Right hindlimb (tissue), 1 donor: ENCODE results near the gene ACTRT2.

ENCODE experiments used
- DNase-seq: peaks from one replicate; pipeline ENCODE4 v3.0.0-alpha.2; 2018

The ACTRT2 gene

DNA sequence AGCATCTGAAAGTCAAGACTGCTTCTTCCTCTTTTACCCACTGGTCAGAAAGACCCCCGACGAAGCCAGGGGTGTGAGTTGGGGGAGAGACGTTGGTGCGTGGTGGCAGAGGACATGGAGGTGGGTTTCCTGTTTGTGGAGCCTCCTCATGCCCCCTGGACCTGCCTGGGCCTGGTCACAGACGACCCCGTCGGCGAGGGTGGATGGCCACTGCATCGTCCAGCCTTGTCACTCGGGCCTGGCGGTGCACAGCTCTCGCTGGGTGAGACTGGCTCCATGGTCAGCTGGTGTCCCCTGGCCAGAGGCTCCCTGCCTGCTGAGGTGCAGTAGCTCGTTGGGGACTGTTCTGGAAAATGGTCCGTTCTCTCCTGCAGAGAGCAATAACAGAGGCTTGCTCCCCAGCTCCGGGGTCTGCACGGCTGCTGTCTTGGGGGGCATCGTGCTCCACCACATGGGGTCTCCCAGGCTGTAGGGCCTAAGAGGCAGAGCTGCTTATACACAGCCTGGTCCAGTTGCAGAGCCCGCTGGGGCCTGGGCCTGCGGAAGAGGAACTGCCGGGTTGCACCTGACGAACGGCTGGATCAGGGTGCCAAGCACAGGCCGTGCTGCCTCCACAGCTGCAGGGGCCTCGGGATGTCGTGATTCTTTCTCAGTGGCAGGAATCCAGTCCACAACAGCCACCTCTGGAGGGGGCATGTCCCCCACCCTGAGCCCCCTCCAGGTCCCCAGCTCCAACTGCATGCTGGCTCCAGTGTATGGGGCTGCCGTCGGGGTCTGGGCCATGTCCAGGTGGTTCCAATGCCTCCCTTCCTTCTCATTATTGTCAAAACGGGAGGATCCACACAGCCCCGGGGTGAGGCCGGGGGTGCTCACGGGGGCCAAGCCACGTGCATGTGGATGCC, 18.0 kb upstream of the ACTRT2 start:
- DNase-seq: peak; percentile 19

DNA sequence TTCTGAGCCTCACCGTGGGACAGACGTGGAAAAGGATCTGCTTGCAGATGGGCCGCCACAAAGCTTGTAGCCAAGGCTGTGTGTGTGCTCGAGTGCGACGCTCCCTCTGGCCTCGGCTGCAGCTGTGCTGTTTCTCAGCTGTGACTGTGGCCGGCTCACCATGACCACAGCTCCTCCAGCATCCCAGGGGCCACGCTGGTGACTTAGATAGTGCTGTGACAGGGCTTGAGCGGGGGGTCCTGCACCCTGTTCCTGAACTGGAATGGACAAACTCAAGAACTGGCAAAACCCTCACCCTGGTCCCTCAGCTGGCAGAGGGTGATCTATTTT, 17.4 kb upstream of the ACTRT2 start:
- peak; percentile 52 for DNase-seq

DNA sequence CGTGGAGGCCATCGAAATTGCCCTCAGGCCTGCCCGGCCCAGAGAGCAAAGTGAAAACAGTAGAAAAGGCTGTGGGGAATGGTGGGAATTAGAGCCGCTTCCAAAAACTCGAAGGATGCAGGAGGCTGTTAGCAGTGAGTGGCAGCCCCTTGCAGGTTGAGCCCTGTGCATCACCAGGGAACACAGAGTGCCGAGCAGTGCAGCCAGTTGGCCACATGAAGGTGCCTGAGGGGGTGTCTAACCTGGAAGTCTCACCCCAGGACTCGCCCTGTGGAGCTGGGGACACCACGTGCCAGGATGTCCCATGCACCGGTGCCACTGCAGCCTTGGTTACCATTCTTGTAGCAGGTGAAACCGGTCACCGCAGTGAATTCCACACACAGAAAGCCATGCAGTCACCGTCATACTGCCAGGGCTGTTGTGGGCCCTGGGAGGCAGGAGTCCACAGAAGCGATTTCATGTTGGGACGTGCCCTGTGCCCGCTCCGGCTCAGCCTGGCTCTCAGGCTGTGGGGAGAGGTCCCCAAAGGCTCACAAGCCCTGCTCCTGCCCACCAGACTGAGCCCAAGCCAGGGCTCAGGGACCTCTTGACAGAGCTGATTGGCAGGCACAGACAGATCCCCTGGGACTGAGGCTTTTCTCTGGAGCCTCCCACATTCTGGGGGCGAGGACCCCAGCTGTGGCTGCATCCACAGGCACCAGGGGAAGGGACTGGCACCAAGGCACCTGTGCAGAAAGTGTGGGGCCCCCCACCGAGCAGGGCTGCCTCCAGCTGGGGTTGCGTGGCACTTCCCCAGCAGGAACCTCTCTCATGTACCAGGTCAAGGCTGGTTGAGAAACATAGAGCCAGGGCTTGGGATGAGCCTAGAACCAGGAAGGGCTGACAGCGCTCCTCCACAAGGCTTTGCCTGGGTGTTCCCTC, 16.7 kb upstream of the ACTRT2 start:
- peak; percentile 17 for DNase-seq

DNA sequence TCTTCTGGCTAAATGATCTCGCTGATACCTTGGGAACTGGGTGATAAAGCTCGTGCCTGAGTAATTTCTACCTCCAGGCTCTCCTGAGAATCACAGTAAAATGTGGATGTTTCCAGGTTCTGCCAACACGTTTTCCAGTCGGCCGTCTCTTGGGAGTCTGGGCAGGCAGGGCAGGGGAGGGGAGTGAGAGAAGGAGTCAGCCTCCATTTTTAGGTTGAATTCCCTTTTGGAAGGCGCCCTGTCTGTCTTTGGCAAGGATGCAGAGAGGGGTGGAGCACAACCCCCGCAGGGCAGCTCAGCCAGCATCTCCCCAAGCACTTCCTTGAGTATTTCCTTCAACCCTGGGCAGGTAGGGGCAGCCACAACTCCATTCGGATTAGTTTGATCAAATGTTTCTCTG, 15.5 kb upstream of the ACTRT2 start:
- DNase-seq: peak; percentile 11

DNA sequence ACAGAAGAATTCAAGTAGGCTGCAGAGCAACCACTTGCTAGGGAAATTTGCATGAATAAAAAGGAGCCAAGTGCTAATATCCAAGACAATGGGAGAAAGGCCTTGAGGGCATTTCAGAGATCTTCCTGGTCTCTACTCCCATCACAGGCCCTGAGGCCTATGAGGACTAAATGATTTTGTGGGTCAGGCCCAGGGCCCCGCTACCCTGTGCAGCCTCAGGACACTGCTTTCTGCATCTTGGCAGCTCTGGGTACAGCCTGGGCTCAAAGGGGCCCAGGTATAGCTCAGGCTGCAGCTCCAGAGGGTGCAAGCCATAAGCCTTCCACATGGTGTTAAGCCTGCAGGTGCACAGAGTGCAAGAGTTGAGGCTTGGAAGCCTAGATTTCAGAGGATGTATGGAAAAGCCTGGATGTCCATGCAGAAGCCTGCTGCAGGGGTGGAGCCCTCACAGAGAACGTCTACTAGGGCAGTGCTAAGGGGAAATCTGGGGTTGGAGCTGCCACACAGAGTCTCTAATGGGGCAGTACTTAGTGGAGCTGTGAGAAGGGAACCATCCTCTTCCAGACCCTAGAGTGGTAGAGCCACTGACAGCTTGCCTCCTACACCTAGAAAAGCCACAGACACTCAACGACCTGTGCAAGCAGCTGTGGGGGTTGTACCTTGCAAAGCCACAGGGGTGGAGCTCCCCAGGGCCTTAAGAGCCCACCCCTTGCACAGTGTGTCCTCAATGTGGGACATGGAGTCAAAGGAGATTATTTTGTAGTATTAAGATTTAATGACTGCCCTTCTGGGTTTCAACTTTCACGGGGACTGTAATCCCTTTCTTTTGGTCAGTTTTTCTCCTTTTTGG, 13.7 kb upstream of the ACTRT2 start:
- DNase-seq: peak; percentile 5

DNA sequence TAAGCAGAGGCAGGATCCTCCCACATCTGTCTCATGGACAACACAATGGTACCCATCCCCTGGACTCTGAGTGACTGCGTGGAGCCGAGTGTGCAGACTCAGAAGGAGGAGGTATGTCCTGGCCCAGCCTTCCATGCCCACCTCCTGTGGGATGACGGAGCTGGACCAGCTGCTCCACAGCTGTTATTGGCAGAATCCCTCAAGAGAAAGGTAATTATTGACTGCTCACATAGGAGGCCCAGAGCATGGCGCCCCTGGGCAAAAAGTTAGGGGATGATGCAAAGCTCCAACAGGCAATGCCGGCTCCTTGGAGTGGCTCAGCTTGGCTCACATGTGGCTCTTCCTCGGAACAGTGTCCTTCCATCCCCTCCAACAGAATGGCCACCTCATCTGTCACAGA, 12.2 kb upstream of the ACTRT2 start:
- peak; percentile 7 for DNase-seq

DNA sequence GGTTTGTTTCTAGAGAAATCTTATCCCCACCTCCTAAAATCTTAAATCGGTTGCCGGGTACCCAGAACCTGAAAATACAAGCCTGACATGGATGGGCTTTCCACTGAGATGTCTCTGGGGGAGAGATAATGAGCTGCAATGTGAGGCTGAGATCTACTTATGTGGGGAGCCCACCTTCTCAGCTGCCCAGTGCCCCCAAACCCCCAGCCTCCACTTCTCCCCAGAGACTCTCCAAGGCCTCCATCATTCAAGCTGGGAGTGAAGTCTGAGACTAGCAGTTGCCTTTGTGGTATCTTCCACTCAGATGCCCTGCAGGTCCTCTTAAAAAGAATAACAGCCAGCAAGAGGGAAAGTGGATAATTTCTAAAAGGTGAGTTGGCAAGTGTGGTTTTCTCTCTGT, 11.7 kb upstream of the ACTRT2 start:
- no peak for DNase-seq

DNA sequence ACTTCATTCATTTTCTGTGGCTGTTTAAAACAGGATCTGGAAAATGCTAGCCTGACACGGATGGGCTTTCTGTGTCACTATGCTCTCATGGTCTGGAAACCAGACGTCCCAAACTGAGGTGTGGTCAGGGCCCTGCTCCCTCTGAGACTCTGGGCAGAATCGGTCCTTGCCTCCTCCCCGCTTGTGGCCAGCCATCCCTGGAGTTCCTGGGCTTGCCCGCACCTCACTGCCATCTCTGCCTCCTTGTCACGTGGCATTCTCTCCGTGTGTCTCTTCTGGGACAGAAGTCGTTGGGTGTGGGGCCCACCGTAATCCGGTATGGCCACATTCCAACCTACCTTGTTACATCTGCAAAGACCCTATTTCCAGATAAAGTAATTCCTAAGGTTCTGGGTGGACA, 10.1 kb upstream of the ACTRT2 start:
- peak; percentile 3 for DNase-seq

DNA sequence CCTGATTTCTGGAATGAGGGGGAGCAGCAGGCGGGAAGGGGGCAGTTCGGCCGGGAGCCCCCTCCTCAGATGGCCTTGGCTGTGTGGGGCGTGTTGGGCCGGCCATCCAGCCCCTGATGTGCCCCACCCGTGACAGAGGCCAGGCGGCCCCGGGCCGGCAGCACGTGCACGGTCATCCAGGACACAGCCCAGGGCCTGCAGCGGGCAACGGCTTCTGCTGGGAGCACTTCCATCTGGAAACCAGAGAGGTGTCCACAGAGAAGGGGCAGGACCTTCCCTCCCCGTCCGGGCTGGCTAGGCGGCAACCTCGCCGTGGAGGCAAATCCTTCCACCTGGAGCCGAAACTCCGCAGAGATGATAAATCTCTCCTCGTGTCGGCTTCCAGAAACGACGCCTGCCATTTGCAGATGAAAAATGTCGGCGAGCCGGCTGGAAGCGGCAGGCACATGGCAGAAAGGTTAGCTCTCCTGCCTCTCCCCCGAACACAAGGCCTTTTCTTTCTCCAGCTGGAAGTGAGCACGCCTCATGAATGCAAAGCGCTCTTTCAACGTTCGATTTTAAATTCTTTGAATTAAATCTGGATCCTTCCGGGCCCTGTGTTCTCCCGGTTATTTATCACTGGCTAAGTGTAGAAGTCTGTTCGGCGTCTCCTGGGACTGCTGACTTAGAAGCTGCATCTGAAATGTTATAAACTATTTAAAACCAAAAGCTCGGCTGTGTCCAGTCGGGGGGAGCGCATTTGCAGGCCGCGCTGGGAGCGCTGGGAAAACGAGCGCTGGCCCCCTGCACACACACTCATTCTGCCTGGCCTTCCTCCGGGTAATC, 9.4 kb upstream of the ACTRT2 start:
- peak; percentile 55 for DNase-seq

DNA sequence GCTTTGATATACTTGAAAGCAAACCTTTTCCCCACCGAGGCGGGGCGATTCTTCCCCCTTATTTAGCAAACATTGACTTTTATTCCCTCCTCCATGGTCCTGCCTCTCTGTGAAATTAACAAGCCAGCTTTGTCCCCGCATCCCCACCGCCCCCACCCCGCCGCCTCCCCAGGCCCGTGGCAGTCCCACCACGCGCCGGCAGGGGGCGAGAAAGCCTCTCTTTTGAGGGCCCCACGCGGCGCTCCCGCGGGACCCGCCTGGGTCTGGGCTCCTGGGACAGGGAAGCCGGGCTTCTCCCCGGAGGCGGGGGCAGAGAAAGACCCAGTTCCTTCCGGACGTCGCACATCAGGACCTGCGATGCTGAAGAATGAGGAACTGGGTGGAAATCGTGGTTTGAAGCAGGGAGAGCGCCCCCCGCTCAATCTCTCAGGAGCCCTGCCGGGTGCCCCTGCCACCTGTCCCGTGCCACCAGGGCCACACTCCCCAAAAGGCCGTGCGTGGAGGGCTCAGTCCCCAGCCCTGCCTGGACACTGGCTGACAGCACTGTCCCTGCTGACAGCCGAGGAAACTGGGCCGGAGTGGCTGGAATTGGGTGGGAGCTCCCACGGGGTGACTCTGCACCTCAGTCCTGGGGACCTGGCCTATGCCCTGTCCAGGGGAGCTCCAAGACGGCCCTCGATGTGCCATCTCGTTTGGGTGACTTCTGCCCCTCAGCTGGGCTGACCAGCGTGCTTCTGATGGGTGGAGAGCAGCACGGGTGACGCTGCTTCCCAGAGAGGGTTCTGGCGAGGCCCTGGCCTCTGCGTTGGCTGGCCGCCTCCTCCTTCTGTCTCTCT, 8.6 kb upstream of the ACTRT2 start:
- DNase-seq: peak; percentile 46

DNA sequence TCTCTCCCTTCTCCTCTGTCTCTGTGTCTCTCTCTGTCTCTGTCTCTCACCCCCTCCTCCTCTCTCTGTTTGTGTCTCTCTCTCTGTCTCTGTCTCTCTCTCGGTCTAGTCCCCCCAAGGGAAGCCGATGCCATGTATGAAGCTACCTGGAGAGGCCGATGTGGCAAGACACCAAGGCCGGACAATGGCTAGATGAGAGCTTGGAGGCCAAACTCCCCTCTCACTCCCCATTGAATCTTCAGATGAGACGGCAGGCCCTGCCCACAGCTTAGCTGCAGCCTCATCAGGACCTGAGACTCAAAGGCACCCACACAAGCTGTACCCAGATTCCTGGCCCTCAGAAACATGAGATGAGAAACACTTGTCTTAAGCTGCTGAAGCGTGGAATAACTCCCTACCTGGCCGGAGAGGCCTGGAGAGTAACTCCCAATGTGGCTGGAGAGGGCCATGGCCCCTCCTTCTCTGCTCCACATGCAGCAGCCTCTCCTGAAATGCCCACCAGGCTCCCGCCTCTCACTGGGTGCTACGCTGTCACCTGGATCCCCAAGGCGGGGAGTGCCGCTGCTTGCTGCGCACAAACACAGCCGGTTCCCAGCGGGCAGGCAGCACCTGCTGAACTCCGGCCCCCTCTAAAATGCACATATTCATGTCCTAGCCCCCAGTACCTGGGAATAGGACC, 7.8 kb upstream of the ACTRT2 start:
- peak; percentile 18 for DNase-seq

DNA sequence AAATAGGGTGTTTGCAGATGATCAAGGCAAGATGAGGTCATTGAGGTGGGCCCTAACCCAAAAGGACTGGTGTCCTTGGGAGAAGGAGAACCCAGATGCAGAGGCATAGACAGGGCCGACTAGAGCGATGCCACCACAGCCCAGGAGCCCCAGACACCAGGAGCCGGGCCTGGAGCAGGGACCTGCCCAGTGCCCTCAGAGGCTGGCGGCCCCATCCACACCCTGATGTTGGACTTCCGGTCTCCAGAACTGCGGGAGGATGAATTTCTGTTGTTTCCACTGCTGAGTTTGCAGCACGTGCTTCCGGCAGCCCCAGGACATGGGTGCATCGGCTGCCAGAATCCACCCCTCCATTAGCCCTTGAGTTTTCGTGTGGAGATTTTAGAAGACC, 7.2 kb upstream of the ACTRT2 start:
- DNase-seq: peak; percentile 11

DNA sequence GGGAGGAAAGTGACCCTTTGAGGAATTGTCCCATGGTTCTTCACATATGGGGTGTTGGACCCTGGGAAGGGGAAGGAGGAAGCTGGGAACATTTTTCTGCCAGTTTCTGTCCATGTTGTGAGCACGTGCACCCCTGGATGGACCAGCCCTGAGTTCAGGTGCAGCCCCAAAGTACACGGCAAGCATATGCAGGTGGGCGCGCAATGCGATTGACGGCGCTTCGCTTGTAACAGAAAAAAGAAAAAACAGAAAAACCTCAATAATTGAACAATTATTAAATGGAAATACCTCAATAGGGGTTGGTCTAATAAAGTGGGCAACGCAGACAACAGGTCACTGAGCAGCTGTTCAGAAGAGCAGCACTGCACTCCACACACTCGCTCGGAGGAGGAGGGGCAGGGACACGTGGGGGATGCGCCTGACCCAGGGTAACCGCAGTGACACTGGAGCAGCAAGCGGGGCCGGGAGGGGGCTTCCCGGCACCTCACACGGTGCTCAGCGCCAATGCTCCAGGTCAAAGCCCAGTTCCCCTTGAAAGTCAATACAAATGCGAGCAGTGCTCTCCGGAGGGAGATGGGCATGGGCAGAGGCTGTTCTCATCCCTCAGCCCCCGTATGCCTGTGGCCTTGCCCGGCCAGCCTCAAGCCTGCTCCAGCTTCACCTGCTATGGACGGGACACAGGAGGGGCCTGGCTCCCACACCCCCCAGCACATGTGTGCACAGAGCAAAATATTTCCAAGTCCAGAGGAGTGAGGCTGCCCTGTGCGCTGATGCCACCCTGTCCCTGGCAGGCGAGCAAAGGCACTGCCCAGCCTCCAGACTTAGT, 6.6 kb upstream of the ACTRT2 start:
- DNase-seq: peak; percentile 9

DNA sequence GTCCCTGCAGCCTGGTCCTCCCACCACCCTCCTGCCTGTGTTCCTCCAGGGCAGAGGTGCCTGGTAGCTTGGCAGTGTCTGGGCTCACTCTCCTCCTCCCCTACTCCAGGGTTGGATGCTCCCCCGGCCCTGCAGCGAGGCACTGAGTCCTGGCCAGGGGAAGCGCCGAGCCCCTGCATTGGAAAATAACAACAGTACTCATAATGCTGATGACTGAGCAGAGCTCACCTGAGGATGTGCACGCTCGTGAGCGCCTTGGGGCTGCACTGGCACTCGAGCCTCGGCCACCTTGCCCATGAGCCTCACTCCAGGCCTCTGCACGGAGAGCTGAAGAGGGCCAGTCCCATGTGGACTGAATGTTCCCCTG, 6.0 kb upstream of the ACTRT2 start:
- DNase-seq: peak; percentile 2

DNA sequence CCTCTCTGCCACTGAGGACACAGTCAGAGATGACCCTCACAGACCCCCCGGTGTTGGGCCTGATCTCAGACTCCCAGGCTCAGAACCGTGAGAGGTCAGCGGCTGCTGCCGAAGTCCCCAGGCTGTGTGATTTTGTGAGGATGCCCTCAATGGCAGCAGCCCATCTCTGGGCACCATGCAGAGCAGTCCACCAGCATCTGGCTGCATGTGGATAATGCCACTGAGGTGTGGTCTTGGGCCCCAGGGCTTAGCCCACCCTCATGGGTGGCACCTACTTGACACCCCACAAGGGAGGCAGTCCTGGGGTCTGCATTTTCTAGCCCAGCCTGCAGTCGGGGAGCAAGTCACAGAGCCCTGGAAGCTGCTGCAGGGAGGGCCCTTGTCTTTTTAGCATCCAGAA, 5.5 kb upstream of the ACTRT2 start:
- peak; percentile 4 for DNase-seq

DNA sequence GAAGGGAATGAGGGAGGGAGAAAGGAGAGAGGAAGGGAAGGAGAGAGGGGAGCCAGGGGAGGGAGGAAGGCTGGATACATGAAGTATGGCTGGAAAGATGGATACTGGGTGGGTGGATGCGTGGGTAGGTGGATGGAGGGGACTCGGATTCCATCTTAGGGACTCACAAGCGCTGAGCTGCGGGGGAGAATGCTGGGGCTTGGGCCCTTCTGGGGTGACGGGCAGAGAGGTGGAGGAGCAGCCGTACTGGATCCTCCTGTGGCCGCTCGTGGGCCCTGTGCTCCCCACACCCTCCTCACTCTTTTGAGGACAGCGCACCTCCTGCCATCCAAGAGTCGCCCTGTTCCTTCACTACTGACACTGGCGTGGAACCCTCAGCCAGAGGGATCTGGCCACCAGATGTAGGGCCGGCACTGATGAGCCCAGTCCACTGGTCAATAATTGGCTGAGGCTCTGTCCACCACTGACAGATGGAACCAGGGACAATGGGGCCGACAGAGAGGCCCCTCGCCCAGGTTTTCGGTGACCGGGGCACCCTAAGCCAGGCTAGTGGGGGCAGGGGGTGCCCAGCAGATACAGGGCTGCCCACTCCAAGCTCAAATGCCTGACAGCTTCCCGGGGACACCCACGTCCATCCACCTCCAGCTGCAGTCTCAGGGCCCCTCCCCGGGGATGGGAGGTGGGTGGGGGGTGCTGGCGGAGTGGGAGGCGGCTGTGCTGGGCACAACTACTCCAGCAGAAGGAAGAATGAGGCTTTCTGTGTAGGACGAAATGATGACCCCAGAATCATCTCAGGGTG, 4.4 kb upstream of the ACTRT2 start:
- DNase-seq: peak; percentile 11

DNA sequence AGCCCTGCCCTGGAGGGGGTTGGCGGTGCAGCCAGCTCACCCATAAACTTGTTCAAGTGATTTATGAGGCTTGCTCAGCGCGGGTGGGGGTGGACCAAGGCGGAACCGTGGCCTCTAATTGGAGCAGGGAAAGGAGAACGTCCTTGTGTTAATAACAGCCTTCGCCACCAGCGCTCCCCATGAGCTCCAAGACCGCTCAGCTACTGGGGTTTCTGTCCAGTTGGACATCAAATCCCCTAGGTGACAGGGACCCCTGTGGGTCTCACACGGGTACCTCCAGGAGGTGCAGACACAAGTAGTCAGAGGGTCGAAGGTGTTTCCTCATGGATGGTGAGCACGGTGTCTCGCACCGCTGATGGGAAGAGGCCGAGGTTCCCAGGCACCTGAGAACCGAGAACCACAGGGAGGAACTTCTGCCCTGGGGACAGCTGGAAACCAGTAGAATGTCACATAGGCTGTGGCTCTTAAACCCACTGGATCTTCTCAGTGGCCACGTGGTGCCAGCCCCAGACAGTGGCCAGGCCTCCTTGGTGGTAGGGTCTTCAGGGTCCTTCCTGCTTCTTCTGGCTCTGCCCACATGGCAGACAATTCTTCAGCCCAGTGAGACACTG, 3.7 kb upstream of the ACTRT2 start:
- DNase-seq: no peak

DNA sequence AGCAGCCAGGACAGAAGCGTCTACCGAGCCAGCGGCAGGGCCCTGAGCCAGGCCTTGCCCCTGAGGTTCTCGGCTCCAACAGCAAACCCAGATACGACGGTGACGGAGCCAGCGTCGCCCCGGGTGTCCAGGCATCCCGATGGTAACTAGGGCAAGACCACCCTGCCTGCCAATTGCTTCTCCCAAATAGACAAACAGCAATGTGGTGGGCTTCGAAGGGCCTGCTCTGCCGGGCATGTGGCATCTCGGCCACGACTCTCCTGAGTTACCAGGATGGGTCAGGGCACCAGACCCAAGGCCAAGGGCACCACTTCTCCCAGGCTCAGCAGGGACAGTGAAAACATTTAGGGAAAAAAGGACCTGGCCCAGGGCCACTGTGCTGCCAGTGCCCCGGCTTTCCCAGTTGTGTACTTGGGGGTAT, 3.2 kb upstream of the ACTRT2 start:
- DNase-seq: no peak
